Endothelial cell (in vitro differentiated cells): ENCODE data around the gene CNTROB. TPM values are rescaled to one million over a fixed set of nuclear protein-coding genes. Genes with fewer than 3 reads are reported as not detected.

Source experiments
- DNase-seq: peaks from one replicate; pipeline ENCODE4 v3.0.0; 2021; ENCODE audit warnings: low spot score
- H3K27ac Mint-ChIP-seq: one replicate; pipeline ENCODE4 v1.8.0; 2021; ENCODE audit warnings: mixed read lengths, inconsistent platforms; ENCODE audit not compliant: unreplicated experiment
- H3K27me3 Mint-ChIP-seq: one replicate; pipeline ENCODE4 v1.8.0; 2021; ENCODE audit warnings: mild to moderate bottlenecking, moderate library complexity, mixed read lengths, inconsistent platforms; ENCODE audit not compliant: unreplicated experiment
- H3K36me3 Mint-ChIP-seq: one replicate; pipeline ENCODE4 v1.8.0; 2021; ENCODE audit warnings: mild to moderate bottlenecking, low read depth, mixed read lengths, inconsistent platforms; ENCODE audit not compliant: unreplicated experiment
- H3K4me1 Mint-ChIP-seq: one replicate; pipeline ENCODE4 v1.8.0; 2021; ENCODE audit warnings: mild to moderate bottlenecking, mixed read lengths, inconsistent platforms; ENCODE audit not compliant: unreplicated experiment
- H3K4me3 Mint-ChIP-seq: one replicate; pipeline ENCODE4 v1.8.0; 2021; ENCODE audit warnings: mild to moderate bottlenecking, mixed read lengths, inconsistent platforms; ENCODE audit not compliant: unreplicated experiment
- H3K9me3 Mint-ChIP-seq: one replicate; pipeline ENCODE4 v1.8.0; 2021; ENCODE audit warnings: mixed read lengths, inconsistent platforms; ENCODE audit not compliant: unreplicated experiment
- CTCF ChIP-seq: fragments of 200-600 bp; sonication (generic); IDR thresholded peaks from one replicate; pipeline ENCODE4 v1.5.0; 2021; ENCODE audit warnings: antibody characterized with exemption; ENCODE audit not compliant: unreplicated experiment
- total RNA-seq: library from RNA; stranded (reverse); fragmentation: NEBNext Ultra II Directional; extraction: Animal tissue kit (Norgen Biotek cat#: 25700); gene quantifications from one replicate; pipeline ENCODE4 v1.2.1, GENCODE V29; 2021; ENCODE audit not compliant: unreplicated experiment

The CNTROB gene
- total RNA-seq, 1 donor from 2014 or later: 32.6 TPM

GRCh38 chr17:7943291-7943690, 11.3 kb downstream of the CNTROB start:
- no peak overlapping the region for H3K27ac Mint-ChIP-seq

GRCh38 chr17:7944326-7944725, 12.3 kb downstream of the CNTROB start:
- Mint-ChIP-seq H3K36me3 (peaks cover 61% of the 10 kb centered on the region), H3K9me3 (no peaks in the 10 kb centered on the region), H3K27me3 (peaks cover 2% of the 10 kb centered on the region), H3K27ac (no peak overlapping the region), H3K4me1 (no peaks in the 10 kb centered on the region), H3K4me3 (no peak overlapping the region)
- no peak for TF ChIP-seq CTCF
- no peak for DNase-seq

More at GRCh38 chr17:7943291-7943690, 11.3 kb downstream of the CNTROB start:
- DNase-seq: no peak
- Mint-ChIP-seq H3K36me3 (peaks cover 50% of the 10 kb centered on the region), H3K9me3 (no peaks in the 10 kb centered on the region), H3K4me3 (no peak overlapping the region), H3K4me1 (no peaks in the 10 kb centered on the region), H3K27me3 (peaks cover 2% of the 10 kb centered on the region)
- no peak for TF ChIP-seq CTCF

GRCh38 chr17:7945651-7946050, 13.6 kb downstream of the CNTROB start:
- no peak overlapping the region for H3K4me3 Mint-ChIP-seq
- no peaks in the 10 kb centered on the region for H3K4me1 Mint-ChIP-seq
- no peak for DNase-seq
- H3K27me3 Mint-ChIP-seq: peaks cover 2% of the 10 kb centered on the region
- TF ChIP-seq CTCF: no peak
- no peak overlapping the region for H3K27ac Mint-ChIP-seq
- H3K9me3 Mint-ChIP-seq: no peaks in the 10 kb centered on the region
- H3K36me3 Mint-ChIP-seq: peaks cover 60% of the 10 kb centered on the region

- Mint-ChIP-seq H3K27ac (no peak overlapping the region), H3K4me3 (no peak overlapping the region), H3K9me3 (no peaks in the 10 kb centered on the region), H3K27me3 (peaks cover 2% of the 10 kb centered on the region), H3K4me1 (no peaks in the 10 kb centered on the region), H3K36me3 (peaks cover 56% of the 10 kb centered on the region)
- DNase-seq: no peak
- no peak for TF ChIP-seq CTCF
Observed at GRCh38 chr17:7946441-7946840, 14.4 kb downstream of the CNTROB start.

GRCh38 chr17:7947651-7948050, 15.6 kb downstream of the CNTROB start:
- Mint-ChIP-seq H3K9me3 (no peaks in the 10 kb centered on the region), H3K4me3 (peak overlapping the region; percentile 8), H3K27me3 (peaks cover 2% of the 10 kb centered on the region), H3K27ac (no peak overlapping the region), H3K36me3 (peaks cover 54% of the 10 kb centered on the region), H3K4me1 (no peaks in the 10 kb centered on the region)
- no peak for TF ChIP-seq CTCF
- DNase-seq: no peak
